HCT116 (cell line): ENCODE data around the gene LRRFIP2. TPM values are rescaled to one million over a fixed set of nuclear protein-coding genes. Genes with fewer than 3 reads are reported as not detected.
"Not testable (repeated sequence)": the region's sequence is repeated elsewhere in the genome, so short reads cannot be mapped to it uniquely, and the experiment has no call there.

Experiments used
- ATAC-seq: fragments of 200-7000 bp; cut with Tn5 transposase; 2 replicates; pipeline ENCODE4 v1.9.1; 2020; ENCODE audit warnings: mild to moderate bottlenecking, moderate library complexity
- BruUV-seq: library from RNA; stranded (reverse); fragments of 400-500 nt; replicated peaks from 2 replicates; lab custom pipeline; 2021; lab: Mats Ljungman, UMichigan
- CTCF ChIA-PET: fragments of 300-600 bp; sonication (Branson Sonifier 250); formaldehyde crosslinking; loops from one replicate; lab custom pipeline; 2021; ENCODE audit warnings: antibody characterized with exemption; lab: Charles Lee
- POLR2A ChIA-PET: fragments of 300-600, 350-600 bp; sonication (Branson Sonifier 250); formaldehyde crosslinking; loops from one replicate; lab custom pipeline; 2021; ENCODE audit warnings: antibody characterized with exemption; lab: Charles Lee
- RAD21 ChIA-PET, 2 experiments: fragments of 300-600 bp; sonication (Branson Sonifier 250); formaldehyde crosslinking; loops; one replicate each; lab custom pipeline; 2023; ENCODE audit warnings: low total read pairs in 2 of 2; ENCODE audit not compliant: uncharacterized antibody in 2 of 2, unreplicated experiment in 2 of 2, low non-redundant PET in 1 of 2; lab: Charles Lee
- DNase-seq: peaks from one replicate; pipeline ENCODE4 v3.0.0-alpha.2; 2010; ENCODE audit warnings: low read depth, low spot score
- H2AFZ ChIP-seq: fragments of 200-600 bp; shearing (Covaris generic), sonication (generic); 2 replicates; pipeline ENCODE4 v1.6.1; 2017; ENCODE audit warnings: low read depth, mixed run types, mixed read lengths, antibody characterized with exemption, low read length; ENCODE audit not compliant: poor library complexity, severe bottlenecking
- H3K27ac ChIP-seq: 2 replicates; pipeline ENCODE4 v1.5.1; 2012; ENCODE audit warnings: low read depth, low read length
- H3K27me3 ChIP-seq: fragments of 200-600 bp; sonication (generic); 2 replicates; pipeline ENCODE4 v1.6.1; 2016; ENCODE audit warnings: mixed run types, low read length, mixed read lengths; ENCODE audit not compliant: insufficient read depth
- H3K36me3 ChIP-seq, 2 experiments: fragments of 200-500 bp in 1 of 2; fragments of 200-600 bp in 1 of 2; sonication (Bioruptor generic) in 1 of 2; sonication (generic) in 1 of 2; 2 replicates each; pipeline versions ENCODE4 v1.5.1 to v1.6.1; 2014 to 2016; ENCODE audit warnings: low read length in 2 of 2, inconsistent platforms in 1 of 2, mixed read lengths in 1 of 2, mixed run types in 1 of 2; ENCODE audit not compliant: insufficient read depth in 2 of 2, control insufficient read depth in 1 of 2
- H3K4me1 ChIP-seq, 2 experiments: fragments of 200-600 bp in 1 of 2; sonication (generic) in 1 of 2; 2 replicates each; pipeline versions ENCODE4 v1.5.1 to v1.6.1; 2012 to 2017; ENCODE audit warnings: low read length in 2 of 2, inconsistent platforms in 1 of 2, mild to moderate bottlenecking in 1 of 2, mixed read lengths in 1 of 2, mixed run types in 1 of 2, moderate library complexity in 1 of 2; ENCODE audit not compliant: insufficient read depth in 2 of 2, control insufficient read depth in 1 of 2
- H3K4me2 ChIP-seq: fragments of 200-600 bp; sonication (generic); 2 replicates; pipeline ENCODE4 v1.6.1; 2017; ENCODE audit warnings: mixed run types, low read length, mixed read lengths
- H3K4me3 ChIP-seq, 2 experiments: fragments of 200-600 bp in 1 of 2; sonication (generic) in 1 of 2; replicated peaks in 1 of 2; 2 replicates each; pipeline ENCODE4 v1.5.1; 2011 to 2016; ENCODE audit warnings: low read length in 2 of 2, control low read depth in 1 of 2, low read depth in 1 of 2, mild to moderate bottlenecking in 1 of 2, mixed read lengths in 1 of 2, mixed run types in 1 of 2
- H3K79me2 ChIP-seq: fragments of 200-600 bp; sonication (generic); 2 replicates; pipeline ENCODE4 v1.6.1; 2017; ENCODE audit warnings: mild to moderate bottlenecking, mixed run types, low read length, moderate library complexity, mixed read lengths; ENCODE audit not compliant: insufficient read depth
- H3K9ac ChIP-seq: fragments of 200-600 bp; sonication (generic); 2 replicates; pipeline ENCODE4 v1.6.1; 2016; ENCODE audit warnings: low read length, mixed read lengths
- H3K9me2 ChIP-seq: fragments of 200-600 bp; sonication (generic), shearing (Covaris generic); 2 replicates; pipeline ENCODE4 v1.6.1; 2017; ENCODE audit warnings: mixed run types, mild to moderate bottlenecking, moderate library complexity; ENCODE audit not compliant: insufficient read depth
- H3K9me3 ChIP-seq, 2 experiments: fragments of 200-500 bp in 1 of 2; fragments of 200-600 bp in 1 of 2; sonication (Bioruptor generic) in 1 of 2; sonication (generic) in 1 of 2; 2 replicates each; pipeline ENCODE4 v1.6.1; 2014 to 2017; ENCODE audit warnings: low read length in 2 of 2, mixed read lengths in 2 of 2, inconsistent platforms in 1 of 2, low read depth in 1 of 2, mild to moderate bottlenecking in 1 of 2, mixed run types in 1 of 2, moderate library complexity in 1 of 2; ENCODE audit not compliant: control insufficient read depth in 1 of 2, insufficient read depth in 1 of 2
- H4K20me1 ChIP-seq: fragments of 200-600 bp; sonication (generic), shearing (Covaris generic); 2 replicates; pipeline ENCODE4 v1.6.1; 2017; ENCODE audit warnings: mixed run types, mild to moderate bottlenecking, moderate library complexity; ENCODE audit not compliant: insufficient read depth
- CBX3 ChIP-seq: IDR thresholded peaks from 2 replicates; pipeline ENCODE4 v1.6.1; 2012; ENCODE audit warnings: low read depth
- CEBPB ChIP-seq: IDR thresholded peaks from 2 replicates; pipeline ENCODE4 v1.6.1; 2012; ENCODE audit warnings: low read depth
- EGR1 ChIP-seq: IDR thresholded peaks from 2 replicates; pipeline ENCODE4 v1.6.1; 2012; ENCODE audit warnings: low read depth
- ELF1 ChIP-seq: IDR thresholded peaks from 2 replicates; pipeline ENCODE4 v1.6.1; 2012; ENCODE audit warnings: low read depth, borderline replicate concordance
- EZH2 ChIP-seq: fragments of 200-600 bp; sonication (generic); IDR thresholded peaks from 2 replicates; pipeline ENCODE4 v1.6.1; 2017; ENCODE audit warnings: antibody characterized with exemption, mixed run types
- EZH2phosphoT487 ChIP-seq: fragments of 200-600 bp; IDR thresholded peaks from 2 replicates; pipeline ENCODE4 v1.6.1; 2018; ENCODE audit warnings: antibody characterized with exemption, borderline replicate concordance
- FOSL1 ChIP-seq: IDR thresholded peaks from 2 replicates; pipeline ENCODE4 v1.6.1; 2012; ENCODE audit warnings: low read depth
- JUND ChIP-seq: IDR thresholded peaks from 2 replicates; pipeline ENCODE4 v1.6.1; 2012
- POLR2A ChIP-seq: IDR thresholded peaks from 2 replicates; pipeline ENCODE4 v1.7.0; 2011; ENCODE audit warnings: borderline replicate concordance; ENCODE audit not compliant: insufficient read depth, insufficient read length; ENCODE audit errors: extremely low read depth
- RAD21 ChIP-seq: IDR thresholded peaks from 2 replicates; pipeline ENCODE4 v1.6.1; 2012; ENCODE audit warnings: low read depth, mild to moderate bottlenecking
- SIN3A ChIP-seq: IDR thresholded peaks from 2 replicates; pipeline ENCODE4 v1.6.1; 2012; ENCODE audit warnings: low read depth
- SP1 ChIP-seq: IDR thresholded peaks from 2 replicates; pipeline ENCODE4 v1.6.1; 2012; ENCODE audit warnings: low read depth
- SRF ChIP-seq: IDR thresholded peaks from 2 replicates; pipeline ENCODE4 v1.6.1; 2012; ENCODE audit warnings: low read depth
- TCF7L2 ChIP-seq: IDR thresholded peaks from 2 replicates; pipeline ENCODE4 v1.7.0; 2011; ENCODE audit warnings: borderline replicate concordance, inconsistent platforms; ENCODE audit not compliant: insufficient read depth, insufficient read length; ENCODE audit errors: extremely low read depth
- YY1 ChIP-seq: IDR thresholded peaks from 2 replicates; pipeline ENCODE4 v1.6.1; 2011; ENCODE audit warnings: low read length, low read depth, moderate library complexity, mild to moderate bottlenecking; ENCODE audit not compliant: insufficient replicate concordance; ENCODE audit errors: extremely low read depth
- ZBTB33 ChIP-seq: IDR thresholded peaks from 2 replicates; pipeline ENCODE4 v1.6.1; 2011; ENCODE audit warnings: mild to moderate bottlenecking, low read length, moderate library complexity; ENCODE audit not compliant: insufficient replicate concordance; ENCODE audit errors: extremely low read depth
- ZFX ChIP-seq: fragments of 450-650 bp; IDR thresholded peaks from 2 replicates; pipeline ENCODE4 v1.6.1; 2017
- ZNF274 ChIP-seq: fragments of 200-500 bp; sonication (Bioruptor generic); IDR thresholded peaks from 2 replicates; pipeline ENCODE4 v1.6.1; 2014; ENCODE audit warnings: mild to moderate bottlenecking, low read depth, low read length, inconsistent platforms
- intact Hi-C: fragments of 100-400 bp; cut with micrococcal nuclease; formaldehyde crosslinking; loops from 2 replicates; pipeline ENCODE4 v1.10.0; 2022
- total RNA-seq: library from RNA; stranded (reverse); gene quantifications from one replicate; pipeline ENCODE4 v1.2.1, GENCODE V29; 2021; ENCODE audit not compliant: unreplicated experiment
- TF ChIP-seq, protein P1 (sequence below), 3 experiments: fragments of 200-600 bp in 1 of 3; sonication (generic) in 1 of 3; IDR thresholded peaks in 2 of 3; conservative IDR thresholded peaks in 1 of 3; 2 replicates each; pipeline ENCODE4 v1.5.1; 2012 to 2017; ENCODE audit warnings: low read depth in 2 of 3, low read length in 2 of 3, antibody characterized with exemption in 1 of 3, borderline replicate concordance in 1 of 3, control low read depth in 1 of 3, mild to moderate bottlenecking in 1 of 3, mixed read lengths in 1 of 3, mixed run types in 1 of 3, moderate library complexity in 1 of 3; ENCODE audit not compliant: insufficient read depth in 1 of 3
- TF ChIP-seq, protein P2 (sequence below): IDR thresholded peaks from 2 replicates; pipeline ENCODE4 v1.6.1; 2012

LRRFIP2 gene
- total RNA-seq, 1 experiment from 2014 or later: 27.0 TPM

- TF ChIP-seq EZH2: no peak
- TF ChIP-seq ZNF274: no peak
- no peak for TF ChIP-seq EGR1
- TF ChIP-seq SRF: no peak
- TF ChIP-seq, protein P1, sequence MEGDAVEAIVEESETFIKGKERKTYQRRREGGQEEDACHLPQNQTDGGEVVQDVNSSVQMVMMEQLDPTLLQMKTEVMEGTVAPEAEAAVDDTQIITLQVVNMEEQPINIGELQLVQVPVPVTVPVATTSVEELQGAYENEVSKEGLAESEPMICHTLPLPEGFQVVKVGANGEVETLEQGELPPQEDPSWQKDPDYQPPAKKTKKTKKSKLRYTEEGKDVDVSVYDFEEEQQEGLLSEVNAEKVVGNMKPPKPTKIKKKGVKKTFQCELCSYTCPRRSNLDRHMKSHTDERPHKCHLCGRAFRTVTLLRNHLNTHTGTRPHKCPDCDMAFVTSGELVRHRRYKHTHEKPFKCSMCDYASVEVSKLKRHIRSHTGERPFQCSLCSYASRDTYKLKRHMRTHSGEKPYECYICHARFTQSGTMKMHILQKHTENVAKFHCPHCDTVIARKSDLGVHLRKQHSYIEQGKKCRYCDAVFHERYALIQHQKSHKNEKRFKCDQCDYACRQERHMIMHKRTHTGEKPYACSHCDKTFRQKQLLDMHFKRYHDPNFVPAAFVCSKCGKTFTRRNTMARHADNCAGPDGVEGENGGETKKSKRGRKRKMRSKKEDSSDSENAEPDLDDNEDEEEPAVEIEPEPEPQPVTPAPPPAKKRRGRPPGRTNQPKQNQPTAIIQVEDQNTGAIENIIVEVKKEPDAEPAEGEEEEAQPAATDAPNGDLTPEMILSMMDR (IDR thresholded peaks at IDR 0.05 in 2 of 3, conservative IDR thresholded peaks at IDR 0.05 in 1 of 3; ENCODE audit: borderline replicate concordance in 1 of 3, insufficient read depth in 1 of 3, low read depth in 2 of 3, low read length in 2 of 3): no peak
- TF ChIP-seq SIN3A: no peak
- TF ChIP-seq FOSL1: no peak
- no peak for TF ChIP-seq ZFX
- no peak for TF ChIP-seq TCF7L2
- no peak for TF ChIP-seq SP1
- no peak for TF ChIP-seq ZBTB33
- TF ChIP-seq EZH2phosphoT487: no peak
- TF ChIP-seq RAD21: no peak
- TF ChIP-seq JUND: no peak
- TF ChIP-seq ELF1: no peak
- TF ChIP-seq YY1: no peak
- no peak for TF ChIP-seq CBX3
- TF ChIP-seq, protein P2, sequence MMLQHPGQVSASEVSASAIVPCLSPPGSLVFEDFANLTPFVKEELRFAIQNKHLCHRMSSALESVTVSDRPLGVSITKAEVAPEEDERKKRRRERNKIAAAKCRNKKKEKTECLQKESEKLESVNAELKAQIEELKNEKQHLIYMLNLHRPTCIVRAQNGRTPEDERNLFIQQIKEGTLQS: no peak
- no peak for TF ChIP-seq POLR2A
- no peak for TF ChIP-seq CEBPB
- no peak overlapping the region for H3K9ac ChIP-seq
- intact Hi-C loops: no loop called here
- H3K4me1 ChIP-seq: peaks cover 15 to 28% of the 10 kb centered on the region in 2 experiments
- H4K20me1 ChIP-seq: no peaks in the 10 kb centered on the region
- no peaks in the 10 kb centered on the region for H3K27me3 ChIP-seq
- no peaks in the 10 kb centered on the region for H3K9me3 ChIP-seq
- no peak overlapping the region for H3K4me3 ChIP-seq
- H3K4me2 ChIP-seq: no peak overlapping the region
- no peak overlapping the region for H3K27ac ChIP-seq
- POLR2A ChIA-PET: interaction anchor here (0.6 kb wide), 1 partner anchor 64 kb away, joined by 3 read pairs; the partner anchor contains the start of genes EPM2AIP1 and MLH1
- RAD21 ChIA-PET: no interaction called here
- H3K36me3 ChIP-seq: peaks cover 8 to 23% of the 10 kb centered on the region in 2 experiments; a peak in 3 of 4 replicates
- DNase-seq (no peak), ATAC-seq (no peak)
- CTCF ChIA-PET: no interaction called here
- H2AFZ ChIP-seq: no peak overlapping the region
- H3K79me2 ChIP-seq: no peaks in the 10 kb centered on the region
- BruUV-seq: no TSS peak
- H3K9me2 ChIP-seq: no peaks in the 10 kb centered on the region
Observed at GRCh38 chr3:37056826-37057225, 117.6 kb downstream of the LRRFIP2 start.

GRCh38 chr3:37055077-37055476 is 119.3 kb downstream of the LRRFIP2 start:
- RAD21 ChIA-PET, CTCF ChIA-PET, intact Hi-C loops, POLR2A ChIA-PET, H3K4me3 ChIP-seq, H3K27me3 ChIP-seq, H3K9ac ChIP-seq, H4K20me1 ChIP-seq, H3K9me3 ChIP-seq, BruUV-seq, H3K79me2 ChIP-seq, H3K9me2 ChIP-seq, DNase-seq, H2AFZ ChIP-seq: not testable (repeated sequence)
- ATAC-seq: 0 out of 2 replicates have a peak, but pooled peaks have one; percentile 40
- Histone ChIP-seq H3K4me1 (peaks cover 15 to 28% of the 10 kb centered on the region in 2 experiments), H3K4me2 (peak overlapping the region; percentile 42), H3K27ac (peak overlapping the region; percentile 51; the same call in 1 of the 2 replicates), H3K36me3 (peaks cover 10 to 26% of the 10 kb centered on the region in 2 experiments; a peak in 3 of 4 replicates)
